ENCODE results near the gene KRT81.

DNA sequence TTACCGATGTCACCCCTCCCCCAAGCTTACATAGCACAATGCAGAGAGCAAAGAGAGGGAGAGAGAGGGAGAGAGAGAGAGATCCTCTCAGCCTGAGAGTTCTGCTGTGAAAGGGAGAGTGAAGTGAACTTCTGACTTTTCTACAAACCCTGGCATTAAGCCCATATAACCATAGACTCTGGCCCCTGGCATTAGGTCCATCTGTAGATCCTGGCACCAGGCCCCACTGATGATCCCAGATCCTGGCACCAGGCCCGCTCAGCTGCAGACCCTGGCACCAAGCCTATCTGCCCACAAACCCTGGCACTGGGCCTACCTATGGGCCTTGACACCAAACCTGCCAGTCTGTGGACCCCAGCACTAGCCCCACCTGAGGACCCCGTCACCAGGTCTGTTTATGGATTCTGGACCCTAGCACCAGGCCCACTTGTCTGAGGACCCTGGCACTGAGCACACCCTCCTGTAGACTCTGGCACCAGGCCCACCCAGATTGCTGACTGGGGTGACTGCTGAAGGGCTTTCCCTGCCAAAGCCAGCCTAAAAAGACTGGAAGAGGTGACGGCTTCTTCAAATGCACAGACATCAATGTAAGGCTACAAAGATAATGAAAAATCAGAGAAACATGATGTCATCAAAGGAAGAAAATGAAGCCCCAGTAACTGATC, 44.4 kb upstream of the KRT81 start:
- TF ChIP-seq, protein P1, sequence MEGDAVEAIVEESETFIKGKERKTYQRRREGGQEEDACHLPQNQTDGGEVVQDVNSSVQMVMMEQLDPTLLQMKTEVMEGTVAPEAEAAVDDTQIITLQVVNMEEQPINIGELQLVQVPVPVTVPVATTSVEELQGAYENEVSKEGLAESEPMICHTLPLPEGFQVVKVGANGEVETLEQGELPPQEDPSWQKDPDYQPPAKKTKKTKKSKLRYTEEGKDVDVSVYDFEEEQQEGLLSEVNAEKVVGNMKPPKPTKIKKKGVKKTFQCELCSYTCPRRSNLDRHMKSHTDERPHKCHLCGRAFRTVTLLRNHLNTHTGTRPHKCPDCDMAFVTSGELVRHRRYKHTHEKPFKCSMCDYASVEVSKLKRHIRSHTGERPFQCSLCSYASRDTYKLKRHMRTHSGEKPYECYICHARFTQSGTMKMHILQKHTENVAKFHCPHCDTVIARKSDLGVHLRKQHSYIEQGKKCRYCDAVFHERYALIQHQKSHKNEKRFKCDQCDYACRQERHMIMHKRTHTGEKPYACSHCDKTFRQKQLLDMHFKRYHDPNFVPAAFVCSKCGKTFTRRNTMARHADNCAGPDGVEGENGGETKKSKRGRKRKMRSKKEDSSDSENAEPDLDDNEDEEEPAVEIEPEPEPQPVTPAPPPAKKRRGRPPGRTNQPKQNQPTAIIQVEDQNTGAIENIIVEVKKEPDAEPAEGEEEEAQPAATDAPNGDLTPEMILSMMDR (IDR thresholded peaks at IDR 0.05): no peak
- TF ChIP-seq POLR2A (IDR thresholded peaks at IDR 0.05): peak in 1 of 2 donors; percentile 15

Measured in Peyer's patch (tissue), 4 donors.